Ureter (tissue), 1 donor: ENCODE results near the gene RPL13A. TPM values are rescaled to one million over a fixed set of nuclear protein-coding genes. Genes with fewer than 3 reads are reported as not detected.

Experiments used
- DNase-seq: peaks from one replicate; pipeline ENCODE4 v3.0.0-alpha.2; 2020; ENCODE audit warnings: low spot score
- total RNA-seq: library from RNA; stranded (reverse); gene quantifications from one replicate; pipeline ENCODE4 v1.2.4, GENCODE V29; 2023
- donor health status: DM: yes; HTN: yes; CAD: no.

RPL13A gene
- total RNA-seq, 1 donor from 2014 or later = 3,508 TPM

DNA sequence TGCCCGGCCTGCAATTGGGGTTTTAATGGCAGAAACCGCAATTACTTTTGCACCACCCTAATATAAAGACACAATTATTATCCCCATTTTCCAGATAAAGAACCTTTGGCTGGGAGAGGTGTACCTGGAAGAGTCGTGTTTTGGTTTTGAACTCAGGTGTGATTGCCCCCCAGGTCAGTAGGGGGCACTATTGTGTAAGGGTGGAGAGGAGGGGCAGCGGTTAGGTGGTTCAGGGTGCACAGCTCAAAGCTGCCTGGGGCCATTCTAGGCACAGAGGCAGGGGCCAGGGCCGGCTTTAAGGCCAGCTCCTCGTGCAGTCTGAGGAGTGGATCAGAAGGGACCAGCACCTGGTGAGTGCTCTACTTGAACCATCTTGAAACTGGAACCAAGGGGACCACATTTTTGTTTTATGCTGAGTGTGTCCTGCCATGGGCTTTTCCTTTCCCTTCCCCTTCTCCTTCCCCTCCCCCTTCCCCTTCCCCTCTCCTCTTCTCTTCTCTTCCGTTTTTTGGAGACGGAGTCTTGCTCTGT lies 19.2 kb downstream of the RPL13A start:
- DNase-seq = no peak

DNA sequence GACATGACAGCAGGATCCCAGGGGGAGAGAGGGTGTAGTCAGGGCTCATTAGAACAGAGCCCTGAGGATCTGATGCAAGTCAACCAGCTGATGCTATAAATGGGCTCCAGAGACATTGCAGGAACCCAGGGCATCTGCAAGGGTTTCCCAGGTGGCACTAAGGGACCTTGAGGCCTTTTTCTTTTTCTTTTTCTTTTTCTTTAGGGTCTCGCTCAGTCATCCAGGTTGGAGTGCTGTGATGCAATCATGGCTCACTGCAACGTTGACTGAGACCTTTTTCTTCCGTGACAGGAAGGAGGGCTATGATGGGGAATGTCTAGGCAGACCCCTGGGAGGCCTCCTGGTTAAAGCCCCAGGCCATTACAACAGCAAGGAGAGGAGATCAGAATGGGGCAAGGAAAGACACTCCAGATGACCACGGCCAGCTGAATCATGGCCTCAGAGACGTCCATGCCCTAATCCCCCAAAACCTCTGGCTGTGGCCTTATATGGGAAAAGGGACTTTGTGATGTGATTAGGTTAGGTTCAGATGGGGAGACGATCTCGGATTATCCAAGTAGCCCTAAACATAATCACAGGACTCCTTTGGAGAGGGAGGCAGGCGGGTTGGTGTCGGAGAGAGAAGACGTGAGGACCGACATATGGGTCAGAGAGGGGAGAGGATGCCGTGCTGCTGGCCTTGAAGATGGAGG lies 20.5 kb downstream of the RPL13A start:
- no peak for DNase-seq

DNA sequence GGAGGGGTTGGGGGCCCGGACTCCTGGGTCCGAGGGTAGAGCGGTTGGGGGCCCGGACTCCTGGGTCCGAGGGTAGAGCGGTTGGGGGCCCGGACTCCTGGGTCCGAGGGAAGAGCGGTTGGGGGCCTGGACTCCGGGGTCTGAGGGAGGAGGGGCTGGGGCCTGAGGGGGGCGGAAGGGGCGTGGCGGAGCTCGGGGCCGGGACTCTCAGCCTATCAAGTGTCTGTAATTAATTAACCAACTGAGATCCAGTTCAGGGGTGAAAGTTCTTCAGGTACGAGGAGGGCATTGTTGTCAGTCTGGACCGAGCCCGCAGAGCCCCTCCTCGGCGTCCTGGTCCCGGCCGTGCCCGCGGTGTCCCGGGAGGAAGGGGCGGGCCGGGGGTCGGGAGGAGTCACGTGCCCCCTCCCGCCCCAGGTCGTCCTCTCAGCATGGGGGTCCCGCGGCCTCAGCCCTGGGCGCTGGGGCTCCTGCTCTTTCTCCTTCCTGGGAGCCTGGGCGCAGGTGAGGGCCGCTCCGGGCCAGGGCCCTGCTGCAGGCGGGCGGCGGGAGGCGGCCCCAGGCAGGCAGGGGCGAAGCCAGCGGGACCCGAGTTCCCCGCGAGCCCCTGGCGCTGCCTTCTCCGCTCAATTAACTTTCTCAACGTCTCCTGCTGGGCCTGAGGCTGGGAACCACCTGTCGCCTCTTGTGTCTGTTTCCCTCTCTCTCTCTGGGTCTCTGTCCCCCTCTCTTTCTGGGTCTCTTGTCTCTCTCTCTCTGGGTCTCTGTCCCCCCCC lies 25.8 kb downstream of the RPL13A start:
- DNase-seq = no peak

DNA sequence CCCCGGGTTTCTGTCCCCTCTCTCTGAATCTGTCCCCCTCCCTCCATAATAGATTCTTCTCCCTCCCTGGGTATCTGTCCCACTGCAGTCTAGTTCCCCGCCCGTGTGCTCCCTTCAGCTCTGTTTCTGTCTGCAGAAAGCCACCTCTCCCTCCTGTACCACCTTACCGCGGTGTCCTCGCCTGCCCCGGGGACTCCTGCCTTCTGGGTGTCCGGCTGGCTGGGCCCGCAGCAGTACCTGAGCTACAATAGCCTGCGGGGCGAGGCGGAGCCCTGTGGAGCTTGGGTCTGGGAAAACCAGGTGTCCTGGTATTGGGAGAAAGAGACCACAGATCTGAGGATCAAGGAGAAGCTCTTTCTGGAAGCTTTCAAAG lies 26.3 kb downstream of the RPL13A start:
- no peak for DNase-seq

DNA sequence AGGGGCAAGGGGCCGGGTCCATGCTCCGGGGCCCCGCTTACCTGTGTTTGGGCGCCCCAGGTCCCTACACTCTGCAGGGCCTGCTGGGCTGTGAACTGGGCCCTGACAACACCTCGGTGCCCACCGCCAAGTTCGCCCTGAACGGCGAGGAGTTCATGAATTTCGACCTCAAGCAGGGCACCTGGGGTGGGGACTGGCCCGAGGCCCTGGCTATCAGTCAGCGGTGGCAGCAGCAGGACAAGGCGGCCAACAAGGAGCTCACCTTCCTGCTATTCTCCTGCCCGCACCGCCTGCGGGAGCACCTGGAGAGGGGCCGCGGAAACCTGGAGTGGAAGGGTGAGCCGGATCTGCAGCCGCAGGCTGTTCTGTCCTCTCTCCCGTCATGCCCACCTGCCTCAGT lies 26.7 kb downstream of the RPL13A start:
- no peak for DNase-seq

DNA sequence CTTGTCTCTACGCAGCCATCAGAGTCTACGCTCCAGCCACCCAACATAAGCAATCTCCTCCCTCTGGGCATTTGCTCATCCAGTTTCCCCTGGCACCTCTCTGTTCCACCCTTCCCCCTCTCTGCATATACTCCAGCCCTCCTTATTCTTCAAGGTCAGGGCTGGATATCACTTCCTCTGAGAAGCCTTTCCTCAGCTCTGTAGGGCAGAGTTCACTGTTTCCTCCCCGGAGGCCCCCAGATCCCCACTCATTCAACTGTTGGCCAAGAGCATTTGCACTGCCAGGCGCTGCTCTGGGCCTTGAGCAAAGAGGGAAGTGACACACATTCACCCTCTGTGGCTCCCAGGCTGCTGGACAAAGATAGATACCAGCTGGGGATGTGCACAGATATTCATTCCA lies 28.4 kb downstream of the RPL13A start:
- no peak for DNase-seq

DNA sequence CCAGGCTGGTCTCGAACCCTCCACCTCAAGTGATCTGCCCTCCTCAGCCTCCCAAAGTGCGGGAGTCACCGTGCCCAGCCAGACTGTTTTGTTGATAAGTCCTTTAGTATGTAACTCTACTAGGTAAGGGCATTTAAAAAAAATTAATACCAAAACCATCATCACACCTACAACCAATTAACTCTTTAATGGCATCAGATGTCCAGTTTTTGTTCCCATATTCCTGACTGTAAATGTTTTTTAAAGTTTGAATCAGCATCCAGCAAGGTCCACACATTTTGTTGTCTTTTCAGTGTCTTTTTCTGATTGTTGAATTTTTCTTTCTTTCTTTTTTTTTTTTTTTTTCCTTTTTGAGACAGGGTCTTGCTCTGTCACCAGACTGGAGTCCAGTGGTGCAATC lies 30.6 kb downstream of the RPL13A start:
- DNase-seq = no peak

DNA sequence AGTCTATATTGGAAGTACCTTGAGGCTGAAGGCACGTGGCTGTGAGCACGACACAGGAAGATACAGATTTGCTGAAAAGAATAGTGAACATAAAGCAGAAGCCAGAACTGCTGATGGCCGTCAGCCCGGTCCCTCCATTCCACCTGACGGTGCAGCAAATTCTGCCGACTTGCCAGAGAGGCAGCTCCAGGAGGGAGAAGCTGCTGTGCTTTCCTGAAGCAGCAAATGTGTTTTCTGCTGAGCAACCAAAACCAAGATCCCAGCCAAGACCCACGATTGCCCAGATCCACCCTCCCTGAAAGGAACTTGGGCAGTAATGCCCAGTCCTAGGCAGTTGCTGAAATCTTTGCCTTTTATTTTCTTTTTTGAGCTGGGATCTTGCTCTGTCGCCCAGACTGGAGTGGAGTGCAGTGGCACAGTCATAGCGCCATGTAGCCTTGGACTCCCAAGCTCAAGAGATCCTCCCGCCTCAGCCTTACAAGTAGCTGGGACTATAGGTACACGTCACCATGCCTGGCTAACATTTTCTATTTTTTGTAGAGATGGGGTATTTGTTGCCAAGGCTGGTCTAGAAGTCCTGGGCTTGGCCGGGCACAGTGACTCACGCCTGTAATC lies 33.4 kb downstream of the RPL13A start:
- DNase-seq = no peak

DNA sequence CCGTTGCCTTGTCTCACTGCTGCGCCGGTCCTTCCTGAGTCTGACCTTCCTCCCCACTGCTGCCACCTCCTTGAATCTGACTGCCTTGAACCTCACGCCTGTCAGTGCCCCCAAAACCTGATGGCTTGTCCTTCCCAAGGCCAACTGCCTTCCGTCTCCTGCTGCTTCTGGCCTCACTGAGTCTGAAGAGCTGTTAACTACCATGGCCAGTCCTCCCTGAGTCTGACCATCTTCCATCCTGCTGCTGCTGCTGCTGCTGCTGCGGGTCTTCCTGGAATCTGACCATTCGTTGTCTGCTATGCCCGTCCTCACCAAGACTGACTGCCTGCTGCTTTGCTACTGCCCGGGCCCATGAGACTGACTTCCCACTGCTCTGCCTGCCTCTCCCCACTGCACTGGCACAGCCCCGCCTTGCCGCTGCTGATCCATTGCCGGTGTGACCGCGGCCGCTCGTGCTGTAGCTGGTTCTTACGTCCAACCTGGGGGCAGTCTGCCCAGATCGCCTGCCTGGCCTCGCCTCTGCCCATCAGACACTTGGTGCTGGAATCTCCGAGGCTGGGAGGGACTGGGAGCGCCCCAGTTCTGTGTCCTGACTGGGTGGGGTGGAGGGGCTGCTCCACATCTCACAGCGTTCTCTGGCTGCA lies 37.5 kb downstream of the RPL13A start:
- no peak for DNase-seq

DNA sequence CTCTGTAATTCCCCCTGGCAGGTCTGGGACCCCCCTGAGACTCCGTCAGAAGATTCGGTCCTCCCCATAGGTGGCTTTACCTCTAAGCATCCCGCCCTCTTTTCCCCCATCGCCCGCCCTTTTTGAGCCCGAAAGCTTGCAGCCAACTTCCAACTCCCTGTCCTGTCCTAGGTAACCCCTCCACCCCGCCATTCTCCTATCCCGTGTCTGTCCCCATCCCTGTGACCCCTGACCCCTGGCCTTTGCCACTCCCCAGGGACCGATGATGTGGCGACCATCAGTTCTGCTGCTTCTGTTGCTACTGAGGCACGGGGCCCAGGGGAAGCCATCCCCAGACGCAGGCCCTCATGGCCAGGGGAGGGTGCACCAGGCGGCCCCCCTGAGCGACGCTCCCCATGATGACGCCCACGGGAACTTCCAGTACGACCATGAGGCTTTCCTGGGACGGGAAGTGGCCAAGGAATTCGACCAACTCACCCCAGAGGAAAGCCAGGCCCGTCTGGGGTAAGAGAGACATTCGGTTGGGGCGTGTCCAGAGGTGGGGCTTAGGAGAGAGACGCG lies 40.9 kb downstream of the RPL13A start:
- DNase-seq = no peak

DNA sequence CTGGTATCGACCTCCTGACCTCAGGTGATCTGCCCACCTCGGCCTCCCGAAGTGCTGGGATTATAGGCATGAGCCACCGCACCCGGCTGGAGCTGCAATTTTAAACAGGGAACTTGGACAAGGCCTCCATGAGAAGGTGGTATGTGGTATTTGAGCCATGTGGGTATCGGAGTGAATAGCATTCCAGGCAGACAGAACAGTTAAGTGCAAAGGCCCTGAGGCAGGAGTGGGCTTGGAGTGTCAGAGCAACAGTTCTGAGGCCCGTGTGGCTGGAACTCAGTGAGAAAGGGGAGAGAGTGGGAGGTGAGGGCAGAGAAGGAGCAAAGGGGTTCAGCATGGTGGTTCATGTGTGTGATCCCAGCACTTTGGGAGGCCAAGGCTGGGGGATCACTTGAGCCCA lies 43.3 kb downstream of the RPL13A start:
- DNase-seq = no peak

DNA sequence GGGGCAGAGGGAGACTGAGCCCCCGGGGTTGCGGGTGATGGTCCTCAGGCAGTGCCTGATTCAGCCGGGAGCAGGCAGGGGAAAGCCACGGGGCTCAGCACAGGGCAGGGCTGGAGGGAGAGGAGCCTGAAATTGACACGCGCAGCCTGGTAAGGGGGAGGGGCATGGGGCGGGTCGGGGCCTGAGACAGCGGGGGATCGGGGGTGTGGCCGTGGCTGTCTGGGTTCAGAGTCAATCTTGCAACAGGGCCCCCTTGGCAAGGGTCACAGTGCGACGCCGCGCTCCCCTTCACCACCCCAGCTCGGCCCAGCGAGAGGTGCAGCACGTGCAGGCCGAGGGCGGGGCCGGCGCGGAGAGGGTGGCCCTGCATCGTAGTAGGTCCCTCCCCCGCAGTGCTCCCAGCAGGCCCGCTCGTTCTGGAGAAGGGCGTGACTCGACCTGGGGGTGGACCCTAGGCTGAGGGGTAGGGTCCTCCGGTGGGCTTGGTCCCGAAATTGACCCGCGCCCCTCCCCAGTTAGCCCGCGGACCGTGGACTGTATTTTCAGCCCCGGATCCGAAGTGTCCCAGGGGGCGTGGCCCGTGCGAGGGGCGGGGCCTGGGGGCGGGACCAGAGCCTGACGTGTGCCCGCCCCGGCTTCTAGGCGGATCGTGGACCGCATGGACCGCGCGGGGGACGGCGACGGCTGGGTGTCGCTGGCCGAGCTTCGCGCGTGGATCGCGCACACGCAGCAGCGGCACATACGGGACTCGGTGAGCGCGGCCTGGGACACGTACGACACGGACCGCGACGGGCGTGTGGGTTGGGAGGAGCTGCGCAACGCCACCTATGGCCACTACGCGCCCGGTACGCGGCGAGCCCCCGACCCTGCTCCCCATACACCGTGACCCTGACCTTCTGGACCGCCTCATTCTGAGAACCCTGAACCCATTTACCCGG lies 46.4 kb downstream of the RPL13A start:
- DNase-seq = peak; percentile 76

DNA sequence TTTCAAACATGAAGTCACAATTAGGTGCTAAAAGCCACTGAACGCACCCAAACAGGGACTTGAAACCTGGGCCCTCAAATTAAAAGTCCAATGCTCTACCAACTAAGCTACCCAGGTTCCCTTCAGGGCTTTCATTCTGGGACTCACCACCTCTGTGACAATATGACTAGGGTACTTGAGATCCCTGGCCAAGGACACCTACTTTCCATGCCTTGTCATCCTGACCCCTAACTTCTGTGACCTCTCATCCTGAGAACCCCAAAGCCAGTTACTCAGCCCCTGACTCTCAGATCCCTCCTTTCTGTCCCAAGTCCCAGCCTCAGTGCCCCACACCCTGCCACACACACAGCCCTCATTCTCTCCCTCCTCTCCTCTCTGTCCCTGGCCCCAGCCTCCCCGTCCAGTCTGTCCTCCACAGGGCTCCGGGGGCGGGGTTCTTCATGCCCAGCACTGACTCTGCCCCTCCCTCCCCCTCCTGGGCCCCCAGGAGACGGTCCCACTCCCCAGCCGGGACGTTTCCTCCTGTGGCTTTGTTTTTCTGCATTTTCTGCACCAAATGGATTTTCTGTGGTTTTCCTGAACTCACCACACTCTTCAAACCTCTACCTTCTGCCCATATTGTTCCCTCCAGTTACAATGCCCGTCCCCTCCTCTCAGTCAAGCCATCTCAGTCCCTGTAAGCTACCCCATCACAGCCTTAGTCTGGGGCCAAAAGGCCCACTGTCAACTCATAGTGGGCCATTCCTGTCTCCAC lies 47.4 kb downstream of the RPL13A start:
- DNase-seq = no peak

DNA sequence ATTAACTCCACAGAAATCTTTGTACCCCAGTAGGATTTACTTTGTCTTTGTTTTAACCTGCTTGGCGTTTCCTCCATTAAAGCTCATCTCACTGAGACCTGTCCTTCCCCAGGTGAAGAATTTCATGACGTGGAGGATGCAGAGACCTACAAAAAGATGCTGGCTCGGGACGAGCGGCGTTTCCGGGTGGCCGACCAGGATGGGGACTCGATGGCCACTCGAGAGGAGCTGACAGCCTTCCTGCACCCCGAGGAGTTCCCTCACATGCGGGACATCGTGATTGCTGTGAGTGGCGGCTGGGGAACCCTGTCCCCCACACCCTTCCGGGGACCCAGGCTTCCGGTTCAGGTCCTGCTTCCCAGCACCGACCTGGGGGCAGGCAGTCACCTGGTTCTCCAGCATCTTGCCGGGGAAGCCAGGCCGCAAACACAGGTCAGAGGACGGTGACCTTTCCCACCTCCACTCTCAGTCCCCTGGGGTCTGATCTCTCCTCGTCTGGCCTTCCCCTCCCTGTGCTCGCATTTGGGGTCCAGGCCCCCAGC lies 49.6 kb downstream of the RPL13A start:
- DNase-seq = no peak

DNA sequence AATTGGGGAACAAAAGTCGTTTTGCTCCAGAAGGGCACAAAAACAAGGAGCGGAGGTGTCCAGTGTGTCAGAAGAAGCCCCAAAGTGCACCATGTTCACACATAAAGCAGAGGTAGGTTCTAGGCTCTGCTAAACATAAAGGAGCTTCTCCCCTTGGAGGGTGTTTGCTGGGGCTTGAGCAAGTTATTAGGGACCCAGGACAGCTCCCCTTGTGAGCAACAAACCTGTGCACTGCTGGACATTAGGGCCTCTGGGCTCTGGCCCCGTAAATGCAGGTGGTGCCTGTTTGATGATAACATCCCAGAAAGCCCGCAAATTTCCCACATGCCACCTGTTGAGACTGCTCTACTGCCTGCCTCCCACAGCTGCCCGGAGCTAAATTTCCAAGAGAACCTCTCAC lies 51.2 kb downstream of the RPL13A start:
- DNase-seq = no peak

DNA sequence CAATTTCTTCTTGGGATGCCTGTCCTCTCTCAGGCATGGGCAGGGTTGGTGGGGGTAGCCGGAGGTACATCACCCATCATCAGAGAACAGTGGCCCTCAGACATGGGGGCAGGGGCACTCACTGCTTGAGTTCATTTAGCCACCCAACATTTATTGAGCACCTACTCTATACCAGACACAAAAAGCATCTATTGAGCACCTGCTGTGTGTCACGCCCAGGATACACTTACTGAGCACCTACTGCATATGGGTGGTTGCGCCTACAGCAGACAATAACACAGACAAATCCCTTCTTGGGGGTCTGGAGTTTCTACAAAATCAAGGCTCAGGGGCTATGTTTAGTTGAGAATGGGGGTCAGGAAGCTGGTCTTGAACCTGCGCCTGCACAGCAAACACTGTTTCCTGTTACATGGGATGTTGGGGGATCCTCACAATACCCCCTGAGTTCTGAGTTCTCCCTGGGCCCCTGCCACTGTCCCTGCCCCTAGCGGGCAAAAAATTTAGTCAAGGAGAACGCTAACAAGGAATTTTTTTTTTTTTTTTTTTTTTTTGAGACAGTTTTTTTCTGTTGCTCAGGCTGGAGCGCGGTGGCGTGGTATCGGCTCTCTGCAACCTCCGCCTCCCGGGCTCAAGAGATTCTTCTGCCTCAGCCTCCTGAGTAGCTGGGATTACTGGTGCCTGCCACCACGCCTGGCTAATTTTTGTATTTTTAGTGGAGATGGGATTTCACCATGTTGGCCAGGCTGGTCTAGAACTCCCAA lies 52.0 kb downstream of the RPL13A start:
- DNase-seq = no peak
